Peyer's patch (tissue), 4 donors: ENCODE measurements around the gene MAD2L1. TPM values are rescaled to one million over a fixed set of nuclear protein-coding genes. Genes with fewer than 3 reads are reported as not detected.

Experiments
- DNase-seq, 3 donors: peaks; one replicate each; pipeline ENCODE4 v3.0.0-alpha.2; 2017 to 2019
- H3K27ac ChIP-seq, 4 donors: fragments of 200-600 bp; sonication (generic); one replicate each; pipeline ENCODE4 v1.5.1; 2016 to 2019
- H3K27me3 ChIP-seq, 2 donors: fragments of 200-600 bp; sonication (generic); one replicate each; pipeline ENCODE4 v1.5.1; 2019
- H3K36me3 ChIP-seq, 3 donors: fragments of 200-600 bp; sonication (generic); one replicate each; pipeline ENCODE4 v1.5.1; 2016 to 2019
- H3K4me1 ChIP-seq, 4 donors: fragments of 200-600 bp; sonication (generic); one replicate each; pipeline ENCODE4 v1.5.1; 2016 to 2019
- H3K4me3 ChIP-seq, 4 donors: fragments of 200-600 bp; sonication (generic); 1 replicate in 3 of 4; 2 replicates in 1 of 4; pipeline ENCODE4 v1.5.1; 2016 to 2019; ENCODE audit warnings: mild to moderate bottlenecking in 1 of 4
- H3K9me3 ChIP-seq, 4 donors: fragments of 200-600 bp; sonication (generic); one replicate each; pipeline ENCODE4 v1.5.1; 2016 to 2019; ENCODE audit warnings: mild to moderate bottlenecking in 1 of 4
- POLR2A ChIP-seq, 2 donors: fragments of 450-650 bp; IDR thresholded peaks; one replicate each; pipeline ENCODE4 v1.5.1; 2017; ENCODE audit warnings: antibody characterized with exemption in 2 of 2, mild to moderate bottlenecking in 2 of 2, moderate library complexity in 2 of 2
- total RNA-seq, 4 donors: library from RNA; depleted of rRNA; stranded (reverse); fragments of >200 nt; gene quantifications; one replicate each; pipeline ENCODE4 v1.1.0, GENCODE V29; 2016
- TF ChIP-seq, protein P1 (sequence below), 6 experiments: fragments of 450-650 bp in 4 of 6; fragments of 200-600 bp in 2 of 6; sonication (generic) in 1 of 6; IDR thresholded peaks; one replicate each; pipeline ENCODE4 v1.5.1; 2017 to 2019; ENCODE audit warnings: antibody characterized with exemption in 6 of 6, mild to moderate bottlenecking in 3 of 6, moderate library complexity in 1 of 6

Gene MAD2L1
- 1 to 10 TPM in 3 of 4 donors, under 1 TPM in 1; 0.83 to 6.7 (median 1.1) TPM for total RNA-seq

DNA sequence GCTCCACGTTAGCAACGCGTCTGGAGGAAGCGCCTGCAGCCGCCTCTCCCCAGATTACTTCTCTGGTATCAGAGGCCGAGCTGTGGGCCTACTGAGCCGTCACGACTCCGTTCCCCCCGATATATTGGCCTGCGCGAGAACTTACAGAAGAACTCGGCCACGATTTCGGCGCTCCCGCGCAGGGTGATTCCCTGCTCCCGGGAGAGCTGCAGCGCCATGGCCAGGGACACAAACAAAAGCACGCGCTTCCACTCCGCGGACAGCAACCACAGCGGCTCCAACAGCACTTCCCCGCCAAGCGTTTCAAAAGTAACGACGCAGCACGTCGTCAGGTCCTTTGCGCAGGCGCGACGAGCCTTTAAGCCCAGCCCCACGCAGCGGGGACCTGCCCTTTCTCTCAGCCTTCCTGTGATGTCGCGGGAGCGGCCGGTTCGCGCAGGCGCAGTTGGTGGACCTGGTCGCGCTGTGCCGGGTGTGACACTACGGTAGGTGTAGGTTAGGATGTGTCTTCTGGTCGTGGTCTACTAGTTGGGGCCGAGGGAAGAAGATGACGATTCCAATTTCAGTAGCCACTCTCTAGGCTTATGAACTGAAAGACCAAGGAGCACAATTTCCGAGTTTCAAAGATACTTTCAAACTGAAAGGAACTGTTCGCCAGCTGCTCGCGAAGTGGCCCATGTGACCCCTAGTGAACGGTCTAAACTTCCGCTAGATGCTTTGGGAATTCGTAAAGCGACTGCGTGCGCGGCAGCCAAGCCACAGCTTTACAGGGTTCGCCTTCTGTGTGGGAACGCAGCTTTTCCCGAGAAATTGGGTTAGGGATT, at the start of gene MAD2L1:
TSS of gene MAD2L1 (minus strand) at position 332 of the 824 bp plus-strand sequence. CDS start at position 218, 114 bp downstream.
- Histone ChIP-seq H3K4me3 (peak within 1 kb of the TSS; percentile 57 to 77 (median 70)), H3K4me1 (peaks cover 0 to 18% (median 8%) of the 10 kb centered on the region in 4 donors), H3K9me3 (no peaks in the 10 kb centered on the region), H3K27me3 (no peaks in the 10 kb centered on the region), H3K36me3 (no peaks in the 10 kb centered on the region), H3K27ac (peak within 1 kb of the TSS; percentile 83 to 95 (median 93))
- TF ChIP-seq POLR2A (IDR thresholded peaks at IDR 0.05), result peak; percentile 76 to 89
- TF ChIP-seq, protein P1, sequence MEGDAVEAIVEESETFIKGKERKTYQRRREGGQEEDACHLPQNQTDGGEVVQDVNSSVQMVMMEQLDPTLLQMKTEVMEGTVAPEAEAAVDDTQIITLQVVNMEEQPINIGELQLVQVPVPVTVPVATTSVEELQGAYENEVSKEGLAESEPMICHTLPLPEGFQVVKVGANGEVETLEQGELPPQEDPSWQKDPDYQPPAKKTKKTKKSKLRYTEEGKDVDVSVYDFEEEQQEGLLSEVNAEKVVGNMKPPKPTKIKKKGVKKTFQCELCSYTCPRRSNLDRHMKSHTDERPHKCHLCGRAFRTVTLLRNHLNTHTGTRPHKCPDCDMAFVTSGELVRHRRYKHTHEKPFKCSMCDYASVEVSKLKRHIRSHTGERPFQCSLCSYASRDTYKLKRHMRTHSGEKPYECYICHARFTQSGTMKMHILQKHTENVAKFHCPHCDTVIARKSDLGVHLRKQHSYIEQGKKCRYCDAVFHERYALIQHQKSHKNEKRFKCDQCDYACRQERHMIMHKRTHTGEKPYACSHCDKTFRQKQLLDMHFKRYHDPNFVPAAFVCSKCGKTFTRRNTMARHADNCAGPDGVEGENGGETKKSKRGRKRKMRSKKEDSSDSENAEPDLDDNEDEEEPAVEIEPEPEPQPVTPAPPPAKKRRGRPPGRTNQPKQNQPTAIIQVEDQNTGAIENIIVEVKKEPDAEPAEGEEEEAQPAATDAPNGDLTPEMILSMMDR (IDR thresholded peaks at IDR 0.05), result no peak
- peak; percentile 97 to 100 (median 98) for DNase-seq

DNA sequence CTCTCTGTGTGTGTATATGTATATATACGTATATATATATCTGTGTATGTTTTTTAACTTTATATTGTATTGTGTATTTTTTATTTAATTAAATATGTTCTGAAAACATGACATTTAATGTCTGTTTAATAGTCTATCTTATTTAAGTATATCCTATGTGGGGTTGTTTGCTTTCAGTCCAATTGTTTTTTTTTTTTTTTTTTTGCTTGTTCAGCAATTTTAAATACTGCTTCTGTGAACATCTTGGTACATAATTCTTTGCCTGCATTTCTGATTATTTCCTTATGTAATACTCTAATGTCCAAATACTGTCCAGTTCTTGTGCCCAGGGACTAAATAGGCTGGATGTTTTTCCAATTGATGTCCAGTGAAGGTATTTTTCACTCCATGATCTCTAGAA, 45.1 kb upstream of the MAD2L1 start:
- H3K27me3 ChIP-seq, result no peaks in the 10 kb centered on the region
- H3K4me1 ChIP-seq, result no peaks in the 10 kb centered on the region
- no peak overlapping the region for H3K27ac ChIP-seq
- no peak overlapping the region for H3K4me3 ChIP-seq
- H3K36me3 ChIP-seq, result no peaks in the 10 kb centered on the region
- no peak for DNase-seq
- H3K9me3 ChIP-seq, result no peaks in the 10 kb centered on the region
- TF ChIP-seq, protein P1 (IDR thresholded peaks at IDR 0.05), result no peak
- TF ChIP-seq POLR2A (IDR thresholded peaks at IDR 0.05), result no peak

DNA sequence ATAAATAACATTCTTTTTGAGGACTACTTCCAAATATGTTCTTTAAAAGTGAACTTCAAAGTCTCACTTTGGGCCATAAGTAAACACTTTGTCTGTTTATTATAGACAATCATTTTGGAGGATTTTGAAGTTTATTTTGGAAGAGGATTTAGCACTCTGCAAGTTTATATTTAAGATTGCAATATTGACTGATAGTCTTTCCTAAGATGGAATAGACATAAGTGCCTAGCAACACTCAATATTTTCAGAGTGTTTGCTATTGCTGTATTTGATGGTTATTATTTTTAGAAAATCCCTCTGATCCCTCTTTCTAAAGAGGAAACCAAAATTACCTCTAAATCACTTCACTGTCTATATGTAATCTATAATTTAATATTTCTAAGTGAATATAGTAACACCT, 42.8 kb upstream of the MAD2L1 start:
- no peak for TF ChIP-seq POLR2A (IDR thresholded peaks at IDR 0.05)
- TF ChIP-seq, protein P1 (IDR thresholded peaks at IDR 0.05), result no peak
- H3K4me3 ChIP-seq, result no peak overlapping the region
- no peak overlapping the region for H3K27ac ChIP-seq
- no peaks in the 10 kb centered on the region for H3K27me3 ChIP-seq
- no peak for DNase-seq
- H3K4me1 ChIP-seq, result no peaks in the 10 kb centered on the region
- H3K9me3 ChIP-seq, result no peaks in the 10 kb centered on the region
- no peaks in the 10 kb centered on the region for H3K36me3 ChIP-seq

DNA sequence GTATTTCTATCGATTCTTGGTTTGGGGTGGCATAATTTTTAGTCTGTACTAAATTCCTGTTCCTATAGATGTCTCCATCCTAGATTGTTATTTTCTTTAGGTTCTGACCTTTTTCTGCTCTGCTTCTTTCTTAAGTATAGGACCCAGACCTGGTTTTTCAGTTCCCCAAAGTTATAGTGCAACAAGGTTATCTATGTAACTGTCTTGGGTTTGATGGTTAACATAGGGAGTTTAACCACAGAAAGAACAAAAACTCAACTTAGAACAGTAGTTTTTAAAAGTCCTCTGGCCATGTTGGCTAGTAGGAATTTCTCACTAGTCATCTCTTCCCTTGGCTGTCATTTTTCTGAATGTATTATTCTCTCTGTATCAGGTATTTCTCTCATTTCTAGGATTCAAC, 38.8 kb upstream of the MAD2L1 start:
- Histone ChIP-seq H3K27ac (no peak overlapping the region), H3K27me3 (no peaks in the 10 kb centered on the region), H3K4me1 (no peaks in the 10 kb centered on the region), H3K9me3 (no peaks in the 10 kb centered on the region), H3K36me3 (no peaks in the 10 kb centered on the region), H3K4me3 (no peak overlapping the region)
- no peak for DNase-seq
- no peak for TF ChIP-seq POLR2A (IDR thresholded peaks at IDR 0.05)
- TF ChIP-seq, protein P1 (IDR thresholded peaks at IDR 0.05), result no peak

DNA sequence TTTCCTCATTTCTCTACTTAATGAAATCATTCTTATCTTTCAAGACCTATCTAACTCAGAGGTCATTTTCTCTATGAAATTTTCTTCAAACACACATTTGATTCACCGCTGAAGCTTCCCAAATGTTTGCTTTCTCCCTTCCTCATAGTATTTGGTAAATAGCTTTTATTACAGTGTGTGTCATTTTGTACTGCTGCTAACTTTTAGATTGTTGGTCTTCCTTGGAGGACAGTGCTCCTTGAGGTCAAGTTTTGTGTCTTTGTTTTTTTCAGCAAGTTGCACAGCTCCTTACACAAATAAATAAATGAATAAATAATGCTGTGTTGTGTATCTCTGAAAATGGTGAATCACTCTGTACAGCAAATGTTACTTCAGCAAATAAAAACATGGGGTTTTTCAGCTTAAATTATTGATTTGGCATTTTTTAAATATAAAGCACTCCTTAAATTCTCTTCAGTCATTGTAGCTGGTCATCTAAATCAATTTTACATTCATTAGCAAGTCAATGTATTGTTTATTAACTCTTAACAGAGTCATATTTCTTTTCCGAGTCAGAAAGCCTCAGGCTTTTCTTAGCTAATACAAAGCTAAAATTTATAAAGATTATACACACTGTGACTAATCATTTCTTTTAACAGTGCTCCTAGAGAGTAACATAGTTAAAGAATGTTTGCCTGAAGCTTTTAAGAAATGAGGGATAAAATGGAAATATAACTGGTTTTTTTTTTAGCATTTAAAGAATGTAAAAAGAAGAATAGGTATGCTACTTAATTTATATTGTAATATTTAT, 30.1 kb upstream of the MAD2L1 start:
- no peaks in the 10 kb centered on the region for H3K36me3 ChIP-seq
- no peak overlapping the region for H3K4me3 ChIP-seq
- no peak for TF ChIP-seq POLR2A (IDR thresholded peaks at IDR 0.05)
- TF ChIP-seq, protein P1 (IDR thresholded peaks at IDR 0.05), result no peak
- no peak overlapping the region for H3K27ac ChIP-seq
- H3K9me3 ChIP-seq, result no peaks in the 10 kb centered on the region
- no peaks in the 10 kb centered on the region for H3K4me1 ChIP-seq
- no peak for DNase-seq
- no peaks in the 10 kb centered on the region for H3K27me3 ChIP-seq
